ENCODE results near the gene AK6. TPM values are rescaled to one million over a fixed set of nuclear protein-coding genes. Genes with fewer than 3 reads are reported as not detected.

The AK6 gene
- total RNA-seq, 1 experiment from 2014 or later = 37.4 TPM

DNA sequence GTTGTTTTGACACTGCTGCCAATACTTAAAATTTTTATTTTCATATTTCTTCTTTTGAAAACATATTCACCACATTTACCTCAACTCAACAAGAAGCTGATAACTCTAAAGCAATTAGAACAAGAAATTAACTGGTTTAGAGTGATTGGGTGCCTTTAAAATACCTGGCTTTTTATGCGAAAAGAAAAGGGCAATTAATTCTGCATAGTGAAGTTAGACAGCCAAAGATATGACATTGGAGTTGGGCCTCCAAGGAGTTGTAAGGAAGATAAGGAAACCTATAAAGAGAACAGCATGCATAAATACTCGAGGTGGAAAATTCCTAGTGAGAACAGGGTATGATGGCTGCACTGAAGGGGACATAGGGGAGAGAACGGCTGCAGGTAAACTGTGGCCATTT is 9.6 kb downstream of the AK6 start:
- TF ChIP-seq, protein P1, sequence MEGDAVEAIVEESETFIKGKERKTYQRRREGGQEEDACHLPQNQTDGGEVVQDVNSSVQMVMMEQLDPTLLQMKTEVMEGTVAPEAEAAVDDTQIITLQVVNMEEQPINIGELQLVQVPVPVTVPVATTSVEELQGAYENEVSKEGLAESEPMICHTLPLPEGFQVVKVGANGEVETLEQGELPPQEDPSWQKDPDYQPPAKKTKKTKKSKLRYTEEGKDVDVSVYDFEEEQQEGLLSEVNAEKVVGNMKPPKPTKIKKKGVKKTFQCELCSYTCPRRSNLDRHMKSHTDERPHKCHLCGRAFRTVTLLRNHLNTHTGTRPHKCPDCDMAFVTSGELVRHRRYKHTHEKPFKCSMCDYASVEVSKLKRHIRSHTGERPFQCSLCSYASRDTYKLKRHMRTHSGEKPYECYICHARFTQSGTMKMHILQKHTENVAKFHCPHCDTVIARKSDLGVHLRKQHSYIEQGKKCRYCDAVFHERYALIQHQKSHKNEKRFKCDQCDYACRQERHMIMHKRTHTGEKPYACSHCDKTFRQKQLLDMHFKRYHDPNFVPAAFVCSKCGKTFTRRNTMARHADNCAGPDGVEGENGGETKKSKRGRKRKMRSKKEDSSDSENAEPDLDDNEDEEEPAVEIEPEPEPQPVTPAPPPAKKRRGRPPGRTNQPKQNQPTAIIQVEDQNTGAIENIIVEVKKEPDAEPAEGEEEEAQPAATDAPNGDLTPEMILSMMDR (conservative IDR thresholded peaks at IDR 0.05; ENCODE audit: low read depth, low read length) = no peak
- TF ChIP-seq EZH2phosphoT487 (IDR thresholded peaks at IDR 0.05; ENCODE audit: borderline replicate concordance, low read length) (no peak), EZH2 (IDR thresholded peaks at IDR 0.05; ENCODE audit: low read length, unreplicated experiment) (no peak)
- Histone ChIP-seq H3K27me3 (ENCODE audit: low read length) (no peaks in the 10 kb centered on the region), H3K9me2 (replicated peaks; ENCODE audit: low read length) (no peaks in the 10 kb centered on the region), H3K9ac (ENCODE audit: low read length) (no peak overlapping the region), H4K20me1 (ENCODE audit: low read length) (0 out of 2 replicates have a peak, but pooled peaks cover 2% of the 10 kb centered on the region), H3K4me2 (ENCODE audit: low read length) (no peak overlapping the region), H3K4me3 (ENCODE audit: low read length) (no peak overlapping the region), H3K4me1 (ENCODE audit: insufficient read depth, low read length) (no peaks in the 10 kb centered on the region), H2AFZ (ENCODE audit: low read length) (no peak overlapping the region), H3K27ac (ENCODE audit: low read length) (no peak overlapping the region), H3K79me2 (ENCODE audit: low read length) (peaks cover 37% of the 10 kb centered on the region), H3K36me3 (ENCODE audit: low read depth, low read length) (peaks cover 10% of the 10 kb centered on the region; the same call in 1 of the 2 replicates), H3F3A (ENCODE audit: low read length, unreplicated experiment) (no peaks in the 10 kb centered on the region), H3K9me3 (ENCODE audit: low read length) (no peaks in the 10 kb centered on the region)
- intact Hi-C loops (cut with micrococcal nuclease) = loop anchor here (10.0 kb wide), 1 partner anchor 45 kb away; no protein-coding TSS in a partner anchor
- ChIA-PET POLR2A (ENCODE audit: unreplicated experiment) (no interaction called here), CTCF (no interaction called here)
- DNase-seq (no peak), ATAC-seq (no peak)
- BruUV-seq (replicated peaks) = no TSS peak

DNA sequence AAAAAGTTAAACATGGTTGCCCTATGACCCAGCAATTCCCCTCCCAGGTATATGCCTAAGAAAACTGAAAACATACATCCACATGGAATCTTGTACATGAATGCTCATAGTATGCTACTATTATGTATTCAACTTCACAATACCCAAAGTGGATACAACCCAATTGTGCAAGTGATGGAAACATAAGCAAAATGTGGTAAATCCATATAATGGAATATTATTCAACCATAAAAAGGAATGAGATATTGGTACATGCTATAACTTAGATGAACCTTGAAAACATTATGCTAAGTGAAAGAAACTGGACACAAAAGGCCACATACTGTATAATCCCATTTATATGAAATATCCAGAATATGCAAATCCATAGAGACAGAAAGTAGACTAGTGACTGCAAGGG is 18.7 kb downstream of the AK6 start:
- DNase-seq (no peak), ATAC-seq (no peak)
- Histone ChIP-seq H3K27me3 (ENCODE audit: low read length) (no peaks in the 10 kb centered on the region), H2AFZ (ENCODE audit: low read length) (no peak overlapping the region), H3K9me2 (replicated peaks; ENCODE audit: low read length) (no peaks in the 10 kb centered on the region), H3K4me3 (ENCODE audit: low read length) (no peak overlapping the region), H3K36me3 (ENCODE audit: low read depth, low read length) (peaks cover 9% of the 10 kb centered on the region), H3K4me2 (ENCODE audit: low read length) (no peak overlapping the region), H3K9me3 (ENCODE audit: low read length) (no peaks in the 10 kb centered on the region), H3K9ac (ENCODE audit: low read length) (no peak overlapping the region), H3F3A (ENCODE audit: low read length, unreplicated experiment) (no peaks in the 10 kb centered on the region), H3K27ac (ENCODE audit: low read length) (no peak overlapping the region), H4K20me1 (ENCODE audit: low read length) (no peaks in the 10 kb centered on the region), H3K4me1 (ENCODE audit: insufficient read depth, low read length) (no peaks in the 10 kb centered on the region), H3K79me2 (ENCODE audit: low read length) (no peaks in the 10 kb centered on the region)
- TF ChIP-seq EZH2 (IDR thresholded peaks at IDR 0.05; ENCODE audit: low read length, unreplicated experiment) = no peak
- TF ChIP-seq, protein P1 (conservative IDR thresholded peaks at IDR 0.05; ENCODE audit: low read depth, low read length) = no peak
- TF ChIP-seq EZH2phosphoT487 (IDR thresholded peaks at IDR 0.05; ENCODE audit: borderline replicate concordance, low read length) = no peak
- POLR2A ChIA-PET (ENCODE audit: unreplicated experiment) = no interaction called here
- no TSS peak for BruUV-seq (replicated peaks)
- intact Hi-C loops (cut with micrococcal nuclease) = loop anchor here (10.0 kb wide), 1 partner anchor 54 kb away; no protein-coding TSS in a partner anchor
- CTCF ChIA-PET = no interaction called here

- Histone ChIP-seq H3K9me2 (replicated peaks; ENCODE audit: low read length) (no peaks in the 10 kb centered on the region), H3K27me3 (ENCODE audit: low read length) (no peaks in the 10 kb centered on the region), H3K9me3 (ENCODE audit: low read length) (no peaks in the 10 kb centered on the region), H3K27ac (ENCODE audit: low read length) (no peak overlapping the region), H3K4me3 (ENCODE audit: low read length) (no peak overlapping the region), H3K4me1 (ENCODE audit: insufficient read depth, low read length) (no peaks in the 10 kb centered on the region), H3K9ac (ENCODE audit: low read length) (no peak overlapping the region), H3F3A (ENCODE audit: low read length, unreplicated experiment) (no peaks in the 10 kb centered on the region), H3K4me2 (ENCODE audit: low read length) (no peak overlapping the region), H2AFZ (ENCODE audit: low read length) (no peak overlapping the region), H4K20me1 (ENCODE audit: low read length) (no peaks in the 10 kb centered on the region), H3K79me2 (ENCODE audit: low read length) (no peaks in the 10 kb centered on the region), H3K36me3 (ENCODE audit: low read depth, low read length) (no peaks in the 10 kb centered on the region)
- ATAC-seq (no peak), DNase-seq (no peak)
- CTCF ChIA-PET = no interaction called here
- intact Hi-C loops (cut with micrococcal nuclease) = no loop called here
- POLR2A ChIA-PET (ENCODE audit: unreplicated experiment) = no interaction called here
- no peak for TF ChIP-seq EZH2phosphoT487 (IDR thresholded peaks at IDR 0.05; ENCODE audit: borderline replicate concordance, low read length)
- TF ChIP-seq EZH2 (IDR thresholded peaks at IDR 0.05; ENCODE audit: low read length, unreplicated experiment) = no peak
- TF ChIP-seq, protein P1 (conservative IDR thresholded peaks at IDR 0.05; ENCODE audit: low read depth, low read length) = no peak
- no TSS peak for BruUV-seq (replicated peaks)
Observed at GRCh38 chr5:69343083-69343482, 26.2 kb downstream of the AK6 start.

Data from PC-3 (cell line).